K562 (cell line): ENCODE results near the gene UBE2O. TPM values are rescaled to one million over a fixed set of nuclear protein-coding genes. Genes with fewer than 3 reads are reported as not detected.

Experiments
- ATAC-seq: fragments of 200-7000 bp; cut with Tn5 transposase; 3 replicates; pipeline ENCODE4 v1.9.1; 2020; ENCODE audit warnings: moderate library complexity
- BruUV-seq: library from RNA; stranded (reverse); fragments of 400-500 nt; replicated peaks from 2 replicates; lab custom pipeline; 2021; lab: Mats Ljungman, UMichigan
- CTCF ChIA-PET: fragments of 300-600 bp; formaldehyde crosslinking; extraction: SDS; loops from one replicate; lab custom pipeline; 2021; ENCODE audit warnings: low intra/inter-chr PET ratio; lab: Yijun Ruan, JAX
- POLR2A ChIA-PET: fragments of 300-600, 350-650 bp; sonication (Branson Sonifier 250); formaldehyde crosslinking; extraction: SDS; loops from one replicate; lab custom pipeline; 2021; ENCODE audit warnings: antibody characterized with exemption, inconsistent platforms; lab: Yijun Ruan, JAX
- DNase-seq, 4 experiments: peaks; one replicate each; pipeline versions ENCODE4 v3.0.0 to v3.0.0-alpha.2; 2011 to 2018; ENCODE audit warnings: low spot score in 3 of 4, mixed read lengths in 3 of 4; ENCODE audit errors: extremely low read depth in 1 of 4
- FAIRE-seq: peaks from 2 replicates; lab custom pipeline; 2011; peaks lifted over from hg19 to GRCh38; lab: Jason Lieb, UNC
- H2AFZ ChIP-seq: 2 replicates; pipeline ENCODE4 v1.6.0; 2011; ENCODE audit warnings: low read depth, low read length, control low read depth, inconsistent platforms
- H3K27ac ChIP-seq: fragments of 200-600 bp; 3 replicates; pipeline ENCODE4 v1.8.0; 2011; ENCODE audit warnings: low read depth, mild to moderate bottlenecking, control low read depth, inconsistent platforms, low read length, moderate library complexity, mixed read lengths; ENCODE audit errors: extremely low read depth
- H3K27me3 ChIP-seq, 2 experiments: fragments of 300-600 bp in 1 of 2; 2 replicates in 1 of 2; 3 replicates in 1 of 2; pipeline versions ENCODE4 v1.6.0 to v1.8.0; 2011; ENCODE audit warnings: inconsistent platforms in 2 of 2, low read length in 2 of 2, mild to moderate bottlenecking in 1 of 2, mixed read lengths in 1 of 2, moderate library complexity in 1 of 2; ENCODE audit not compliant: control insufficient read depth in 2 of 2, insufficient read depth in 2 of 2
- H3K36me3 ChIP-seq: fragments of 300-600 bp; 3 replicates; pipeline ENCODE4 v1.8.0; 2011; ENCODE audit warnings: mild to moderate bottlenecking, low read length, inconsistent platforms; ENCODE audit not compliant: control insufficient read depth, insufficient read depth
- H3K4me1 ChIP-seq, 2 experiments: fragments of 200-600 bp in 1 of 2; replicated peaks in 1 of 2; 2 replicates in 1 of 2; 3 replicates in 1 of 2; pipeline versions ENCODE4 v1.5.1 to v1.8.0; 2011; ENCODE audit warnings: inconsistent platforms in 2 of 2, low read length in 2 of 2, mild to moderate bottlenecking in 1 of 2, mixed read lengths in 1 of 2, moderate library complexity in 1 of 2; ENCODE audit not compliant: control insufficient read depth in 2 of 2, insufficient read depth in 2 of 2
- H3K4me2 ChIP-seq: 2 replicates; pipeline ENCODE4 v1.6.1; 2011; ENCODE audit warnings: low read length, control low read depth, inconsistent platforms, mixed read lengths; ENCODE audit not compliant: insufficient read depth
- H3K4me3 ChIP-seq: fragments of 200-600 bp; sonication (generic), shearing (Covaris generic); 2 replicates; pipeline ENCODE4 v1.5.1; 2016; ENCODE audit warnings: control low read depth, inconsistent platforms
- H3K79me2 ChIP-seq: fragments of 200-600 bp; 3 replicates; pipeline ENCODE4 v1.8.0; 2011; ENCODE audit warnings: low read length, inconsistent platforms; ENCODE audit not compliant: control insufficient read depth, insufficient read depth
- H3K9ac ChIP-seq, 2 experiments: 2 replicates each; pipeline versions ENCODE4 v1.6.0 to v1.6.1; 2011; ENCODE audit warnings: low read depth in 2 of 2, low read length in 2 of 2, control low read depth in 1 of 2, inconsistent platforms in 1 of 2, mild to moderate bottlenecking in 1 of 2, mixed read lengths in 1 of 2; ENCODE audit not compliant: insufficient read depth in 1 of 2
- H3K9me1 ChIP-seq: one replicate; pipeline ENCODE4 v1.6.0; 2011; ENCODE audit warnings: inconsistent platforms, mild to moderate bottlenecking, low read length, moderate library complexity; ENCODE audit not compliant: control insufficient read depth, insufficient read depth
- H3K9me3 ChIP-seq: replicated peaks from 2 replicates; pipeline ENCODE4 v1.5.1; 2011; ENCODE audit warnings: low read depth, low read length, inconsistent platforms; ENCODE audit not compliant: control insufficient read depth, insufficient read depth
- H4K20me1 ChIP-seq: replicated peaks from 2 replicates; pipeline ENCODE4 v1.6.1; 2011; ENCODE audit warnings: low read length, inconsistent platforms, mixed read lengths; ENCODE audit not compliant: control insufficient read depth, insufficient read depth
- CGGBP1 ChIP-seq: fragments of 250-450 bp; sonication (Bioruptor Pico); IDR thresholded peaks from 2 replicates; pipeline ENCODE4 v1.9.0; 2021; ENCODE audit warnings: mild to moderate bottlenecking
- GATA2 ChIP-seq: sonication (generic); formaldehyde crosslinking; IDR thresholded peaks from 2 replicates; pipeline ENCODE4 v1.4.0; 2020; ENCODE audit warnings: mild to moderate bottlenecking, missing genetic modification reagents
- HNRNPK ChIP-seq: fragments of 200-400 bp; formaldehyde crosslinking; IDR thresholded peaks from one replicate; pipeline ENCODE4 v1.6.1; 2018; ENCODE audit warnings: mild to moderate bottlenecking, low read depth, low read length; ENCODE audit not compliant: poor library complexity, severe bottlenecking
- KAT7 ChIP-seq: sonication (generic); formaldehyde crosslinking; IDR thresholded peaks from 2 replicates; pipeline ENCODE4 v1.8.0; 2022; ENCODE audit warnings: missing genetic modification reagents, mild to moderate bottlenecking, borderline replicate concordance
- MITF ChIP-seq: IDR thresholded peaks from 2 replicates; pipeline ENCODE4 v1.6.1; 2014; ENCODE audit warnings: antibody characterized with exemption
- RBM34 ChIP-seq: fragments of 200-400 bp; formaldehyde crosslinking; IDR thresholded peaks from 2 replicates; pipeline ENCODE4 v1.6.1; 2018; ENCODE audit warnings: low read length, borderline replicate concordance; ENCODE audit not compliant: insufficient read depth
- RCOR1 ChIP-seq, 2 experiments: IDR thresholded peaks; 2 replicates each; pipeline ENCODE4 v1.6.1; 2012; ENCODE audit warnings: low read depth in 2 of 2, low read length in 2 of 2, borderline replicate concordance in 1 of 2, improper control_type of control experiment in 1 of 2
- WGBS: fragments of 100-300 bp; shearing (Covaris generic); methylation state at CpG from one replicate; pipeline ENCODE4 v1.1.6; 2016; ENCODE audit warnings: low coverage, mixed read lengths; ENCODE audit not compliant: insufficient coverage; ENCODE audit errors: missing lambda C conversion rate; 5-methylcytosine and 5-hydroxymethylcytosine counted together
- in situ Hi-C: fragments of 300-500 bp; cut with MboI; formaldehyde crosslinking; loops from 4 replicates; pipeline ENCODE4 v1.15.0; 2018; ENCODE audit warnings: inconsistent platforms, mixed read lengths
- intact Hi-C: fragments of 100-400 bp; cut with micrococcal nuclease; formaldehyde crosslinking; loops from 2 replicates; pipeline ENCODE4 v1.14.2; 2022
- polyA plus RNA-seq, 8 experiments: library from polyadenylated mRNA; depleted of rRNA in 4 of 8; stranded (reverse) in 5 of 8; unstranded in 3 of 8; fragments of >200 nt; fragmentation: Nextera tagmentation in 2 of 8; fragmentation: Illumina TruSeq in 1 of 8; extraction: Ambion mirVana in 2 of 8; extraction: Trizol in 1 of 8; gene quantifications; 2 replicates each; pipeline versions ENCODE4 v1.2.1 to v1.2.3, GENCODE V29; 2011 to 2014; ENCODE audit warnings: inconsistent platforms in 1 of 8, missing spikeins in 1 of 8
- total RNA-seq, 7 experiments: library from RNA; depleted of rRNA in 6 of 7; stranded (reverse); fragments of >200 nt in 6 of 7; fragmentation: Illumina TruSeq in 2 of 7; extraction: Trizol in 2 of 7; gene quantifications; 2 replicates each; pipeline versions ENCODE4 v1.2.1 to v1.2.3, GENCODE V29; 2011 to 2021; ENCODE audit warnings: low replicate concordance in 1 of 7

Gene UBE2O
- total and polyA plus RNA-seq, 9 of the 15 experiments (the other 6 are each of a cell fraction or from before 2014, with no cell fraction given) = 1.6 to 39.7 (median 13.3) TPM

GRCh38 chr17:76371656-76372628 lies 81.0 kb downstream of the UBE2O start:
- intact Hi-C loops = no loop called here
- DNase-seq (no peak), ATAC-seq (no peak), FAIRE-seq (no peak)
- CTCF ChIA-PET = no interaction called here
- Histone ChIP-seq H3K79me2 (no peaks in the 10 kb centered on the region), H3K4me3 (no peak overlapping the region), H3K36me3 (no peaks in the 10 kb centered on the region), H4K20me1 (no peaks in the 10 kb centered on the region), H3K9me3 (no peaks in the 10 kb centered on the region), H3K27ac (no peak overlapping the region), H3K4me2 (no peak overlapping the region), H3K27me3 (no peaks in the 10 kb centered on the region), H3K9ac (no peak overlapping the region), H2AFZ (no peak overlapping the region), H3K9me1 (no peaks in the 10 kb centered on the region), H3K4me1 (peaks cover 4 to 20% of the 10 kb centered on the region in 2 experiments; a peak in 4 of 5 replicates)
- in situ Hi-C loops = no loop called here
- TF ChIP-seq RBM34 = no peak
- no peak for TF ChIP-seq GATA2 (CRISPR knock-in tag)
- no peak for TF ChIP-seq CGGBP1 (CRISPR knock-in tag)
- no peak for TF ChIP-seq HNRNPK
- TF ChIP-seq RCOR1 (IDR thresholded peaks at IDR 0.05; ENCODE audit: borderline replicate concordance in 1 of 2, low read depth in 2 of 2, low read length in 2 of 2) = no peak
- no peak for TF ChIP-seq MITF
- TF ChIP-seq KAT7 (CRISPR knock-in tag) = no peak
- no TSS peak for BruUV-seq
- WGBS = 74% methylated on average over 16 of the region's 16 CpGs
- POLR2A ChIA-PET = interaction anchor here (2.5 kb wide), 1 partner anchor 18 kb away, joined by 10 read pairs; the partner anchor contains the start of gene PRPSAP1
